Measurements from ENCODE around the gene PURA. TPM values are rescaled to one million over a fixed set of nuclear protein-coding genes. Genes with fewer than 3 reads are reported as not detected.
A peak's percentile ranks its signal among the peaks of the same experiment; 100 is the strongest.

The PURA gene
- total and polyA plus RNA-seq, 2 of the 13 experiments (the other 11 are each of a cell fraction or from before 2014, with no cell fraction given): 2.0 to 5.0 TPM

- TF ChIP-seq KMT2A (CRISPR knock-in tag; IDR thresholded peaks at IDR 0.05): peak; percentile 29; the same call in 1 of the 2 replicates
- TF ChIP-seq NKX3-1 (CRISPR knock-in tag; IDR thresholded peaks at IDR 0.05): no peak; the same call in 1 of the 2 replicates
- no peak for TF ChIP-seq CBFB (CRISPR knock-in tag; IDR thresholded peaks at IDR 0.05)
- TF ChIP-seq MYPOP (CRISPR knock-in tag; IDR thresholded peaks at IDR 0.05): peak; percentile 90
- peak; percentile 44; the same call in 1 of the 2 replicates for TF ChIP-seq ZSCAN31 (CRISPR knock-in tag; IDR thresholded peaks at IDR 0.05; ENCODE audit: low read depth)
- TF ChIP-seq PRDM15 (CRISPR knock-in tag; IDR thresholded peaks at IDR 0.05): no peak; the same call in 1 of the 2 replicates
- TF ChIP-seq U2AF2 (IDR thresholded peaks at IDR 0.05; ENCODE audit: low read depth, low read length): no peak
- peak; percentile 99 for TF ChIP-seq CREB1 (IDR thresholded peaks at IDR 0.05)
- peak; percentile 79 for TF ChIP-seq CREB1 (CRISPR knock-in tag; IDR thresholded peaks at IDR 0.05)
- TF ChIP-seq PBX2 (CRISPR knock-in tag; IDR thresholded peaks at IDR 0.05): no peak
- TF ChIP-seq JUND (CRISPR knock-in tag; IDR thresholded peaks at IDR 0.05): no peak
- TF ChIP-seq DBP (CRISPR knock-in tag; IDR thresholded peaks at IDR 0.05; ENCODE audit: not compliant biosample characterization): no peak
- peak; percentile 98 for TF ChIP-seq HOXA3 (CRISPR knock-in tag; IDR thresholded peaks at IDR 0.05)
- peak; percentile 86 for TF ChIP-seq POLR2G (IDR thresholded peaks at IDR 0.05; ENCODE audit: low read depth, low read length)
- TF ChIP-seq SOX6 (IDR thresholded peaks at IDR 0.05): no peak
- peak; percentile 65 for TF ChIP-seq SOX6 (CRISPR knock-in tag; IDR thresholded peaks at IDR 0.05)
- no peak for TF ChIP-seq SMAD9 (CRISPR knock-in tag; IDR thresholded peaks at IDR 0.05)
- no peak for TF ChIP-seq ZNF136 (CRISPR knock-in tag; IDR thresholded peaks at IDR 0.05; ENCODE audit: low read depth)
- TF ChIP-seq SUZ12 (IDR thresholded peaks at IDR 0.05; ENCODE audit: low read depth, low read length): no peak
- no peak for TF ChIP-seq ZNF530 (CRISPR knock-in tag; IDR thresholded peaks at IDR 0.05; ENCODE audit: low read depth)
- no peak for TF ChIP-seq ZNF17 (CRISPR knock-in tag; IDR thresholded peaks at IDR 0.05)
- TF ChIP-seq GMEB2 (CRISPR knock-in tag; IDR thresholded peaks at IDR 0.05; ENCODE audit: low read depth): no peak
- TF ChIP-seq ZZZ3 (CRISPR knock-in tag; IDR thresholded peaks at IDR 0.05; ENCODE audit: borderline replicate concordance): no peak
These were observed 60.8 kb downstream of the PURA start, which contains the start of gene CYSTM1 (continued) for GRCh38 chr5:140174465-140175366.
